GM12864 (cell line): Measurements from ENCODE around the gene KCNAB1.

Experiments used
- DNase-seq: peaks from one replicate; pipeline ENCODE4 v3.0.0-alpha.2; 2011; ENCODE audit warnings: low read depth
- H3K4me3 ChIP-seq: 2 replicates; pipeline ENCODE4 v1.5.1; 2011; ENCODE audit warnings: mild to moderate bottlenecking, low read depth, low read length, control low read depth
- CTCF ChIP-seq: IDR thresholded peaks from 2 replicates; pipeline ENCODE4 v1.5.1; 2011; ENCODE audit warnings: low read depth, mild to moderate bottlenecking, moderate library complexity, low read length, control low read depth, inconsistent platforms; ENCODE audit errors: missing control alignments

Gene KCNAB1

GRCh38 chr3:156102267-156102931 is 18.0 kb upstream of the KCNAB1 start:
- no peak for TF ChIP-seq CTCF
- no peak for DNase-seq
- H3K4me3 ChIP-seq, result no peak overlapping the region

- DNase-seq, result no peak
- no peak for TF ChIP-seq CTCF
- no peak overlapping the region for H3K4me3 ChIP-seq
Observed at GRCh38 chr3:156106721-156107373, 13.5 kb upstream of the KCNAB1 start.

GRCh38 chr3:156107504-156107903 is 12.9 kb upstream of the KCNAB1 start:
- H3K4me3 ChIP-seq, result no peak overlapping the region
- TF ChIP-seq CTCF, result no peak
- DNase-seq, result no peak

GRCh38 chr3:156108616-156109015 is 11.8 kb upstream of the KCNAB1 start:
- no peak overlapping the region for H3K4me3 ChIP-seq
- DNase-seq, result no peak
- TF ChIP-seq CTCF, result no peak

- DNase-seq, result no peak
- TF ChIP-seq CTCF, result no peak
- no peak overlapping the region for H3K4me3 ChIP-seq
Observed at GRCh38 chr3:156109989-156110388, 10.4 kb upstream of the KCNAB1 start.

- H3K4me3 ChIP-seq, result no peak overlapping the region
- TF ChIP-seq CTCF, result no peak
- no peak for DNase-seq
Observed at GRCh38 chr3:156126467-156126866, 6.1 kb downstream of the KCNAB1 start.

- TF ChIP-seq CTCF, result no peak
- no peak for DNase-seq
- H3K4me3 ChIP-seq, result no peak overlapping the region
Observed at GRCh38 chr3:156131241-156131640, 10.9 kb downstream of the KCNAB1 start.
